ENCODE results near the gene TFIP11.

Gene TFIP11

GRCh38 chr22:26470807-26471206, 41.5 kb downstream of the TFIP11 start:
- in situ Hi-C loops (cut with HindIII; ENCODE audit: low sequenced_read_pairs) = no loop called here
- TF ChIP-seq CTCF (IDR thresholded peaks at IDR 0.05; ENCODE audit: low read depth, low read length, missing control alignments) = no peak
- H3K4me3 ChIP-seq (ENCODE audit: low read depth, low read length) = no peak overlapping the region
- no peak for DNase-seq (ENCODE audit: low read depth)

- in situ Hi-C loops (cut with HindIII; ENCODE audit: low sequenced_read_pairs) = loop anchor here (10.0 kb wide), 1 partner anchor 101 kb away; no protein-coding TSS in a partner anchor
- no peak for DNase-seq (ENCODE audit: low read depth)
- TF ChIP-seq CTCF (IDR thresholded peaks at IDR 0.05; ENCODE audit: low read depth, low read length, missing control alignments) = no peak
- H3K4me3 ChIP-seq (ENCODE audit: low read depth, low read length) = no peak overlapping the region
Observed at GRCh38 chr22:26466196-26466595, 46.1 kb downstream of the TFIP11 start.

GRCh38 chr22:26464312-26464711, 48.0 kb downstream of the TFIP11 start:
- H3K4me3 ChIP-seq (ENCODE audit: low read depth, low read length) = no peak overlapping the region
- no peak for TF ChIP-seq CTCF (IDR thresholded peaks at IDR 0.05; ENCODE audit: low read depth, low read length, missing control alignments)
- in situ Hi-C loops (cut with HindIII; ENCODE audit: low sequenced_read_pairs) = loop anchor here (10.0 kb wide), 1 partner anchor 100 kb away; no protein-coding TSS in a partner anchor
- no peak for DNase-seq (ENCODE audit: low read depth)

- in situ Hi-C loops (cut with HindIII; ENCODE audit: low sequenced_read_pairs) = loop anchor here (10.0 kb wide), 1 partner anchor 99 kb away; no protein-coding TSS in a partner anchor
- H3K4me3 ChIP-seq (ENCODE audit: low read depth, low read length) = no peak overlapping the region
- DNase-seq (ENCODE audit: low read depth) = no peak
- TF ChIP-seq CTCF (IDR thresholded peaks at IDR 0.05; ENCODE audit: low read depth, low read length, missing control alignments) = no peak
Observed at GRCh38 chr22:26463688-26464087, 48.6 kb downstream of the TFIP11 start.

GRCh38 chr22:26463101-26463661, 49.1 kb downstream of the TFIP11 start:
- TF ChIP-seq CTCF (IDR thresholded peaks at IDR 0.05; ENCODE audit: low read depth, low read length, missing control alignments) = no peak
- no peak for DNase-seq (ENCODE audit: low read depth)
- in situ Hi-C loops (cut with HindIII; ENCODE audit: low sequenced_read_pairs) = loop anchor here (10.0 kb wide), 1 partner anchor 98 kb away; no protein-coding TSS in a partner anchor
- H3K4me3 ChIP-seq (ENCODE audit: low read depth, low read length) = no peak overlapping the region

GRCh38 chr22:26462641-26463040, 49.6 kb downstream of the TFIP11 start:
- DNase-seq (ENCODE audit: low read depth) = no peak
- no peak overlapping the region for H3K4me3 ChIP-seq (ENCODE audit: low read depth, low read length)
- in situ Hi-C loops (cut with HindIII; ENCODE audit: low sequenced_read_pairs) = loop anchor here (10.0 kb wide), 1 partner anchor 98 kb away; no protein-coding TSS in a partner anchor
- TF ChIP-seq CTCF (IDR thresholded peaks at IDR 0.05; ENCODE audit: low read depth, low read length, missing control alignments) = no peak

Data from astrocyte of the cerebellum (primary cell).